Measurements from ENCODE around the gene DENND6B.

GRCh38 chr22:50274311-50274710 lies 52.5 kb downstream of the DENND6B start:
- TF ChIP-seq CTCF (IDR thresholded peaks at IDR 0.05; ENCODE audit: low read depth, low read length) (peak; percentile 21), POLR2A (IDR thresholded peaks at IDR 0.05; ENCODE audit: extremely low read depth, insufficient read length) (no peak), MYC (IDR thresholded peaks at IDR 0.05; ENCODE audit: low read depth, low read length) (no peak)
